ENCODE results near the gene ABTB2. TPM values are rescaled to one million over a fixed set of nuclear protein-coding genes. Genes with fewer than 3 reads are reported as not detected.

ABTB2 gene
- total and polyA plus RNA-seq, 9 of the 15 experiments (the other 6 are each of a cell fraction or from before 2014, with no cell fraction given): 0.03 to 0.18 (median 0.12) TPM; not detected in 2

DNA sequence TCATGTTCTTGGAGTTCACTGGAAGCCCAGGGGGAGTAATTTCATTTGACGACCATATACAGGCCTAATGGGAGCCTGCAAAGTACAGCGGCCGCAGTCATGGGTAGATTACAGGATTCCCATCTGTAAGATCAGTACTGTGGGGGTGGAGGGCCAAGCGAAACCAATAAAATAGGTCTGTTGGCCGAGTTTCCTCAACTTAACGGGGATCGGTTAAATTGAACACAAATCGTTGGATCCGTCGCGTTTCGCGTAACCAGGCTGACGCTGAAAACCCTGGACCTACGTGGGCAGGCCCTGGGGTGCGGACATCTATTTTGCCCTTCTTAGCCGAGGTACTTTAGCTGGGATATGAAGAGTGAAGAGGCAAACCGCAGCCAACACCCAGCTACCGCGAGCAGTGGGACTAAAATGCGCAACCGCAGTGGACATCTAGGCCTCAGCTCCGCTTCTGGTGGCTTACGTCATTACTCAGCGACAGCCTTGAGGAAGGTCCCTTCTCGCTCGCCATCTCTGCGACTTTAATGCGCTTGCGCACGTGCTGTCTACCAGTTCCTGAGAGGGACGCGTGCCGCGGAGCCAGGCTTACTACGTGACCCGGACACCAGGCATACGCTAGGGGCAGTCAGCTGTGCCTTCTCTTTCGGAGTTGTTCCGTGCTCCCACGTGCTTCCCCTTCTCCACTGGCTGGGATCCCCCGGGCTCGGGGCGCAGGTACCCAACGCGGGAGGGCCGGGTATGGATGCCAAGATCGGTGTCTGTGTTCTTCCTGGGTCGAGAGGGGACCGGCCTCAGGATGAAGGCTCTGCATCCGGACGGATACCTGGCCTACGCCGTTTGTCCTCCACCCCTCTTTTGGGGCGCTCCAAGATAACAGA is 252.5 kb downstream of the ABTB2 start, which contains the start of gene NAT10 (continued):
- TF ChIP-seq, protein P1, sequence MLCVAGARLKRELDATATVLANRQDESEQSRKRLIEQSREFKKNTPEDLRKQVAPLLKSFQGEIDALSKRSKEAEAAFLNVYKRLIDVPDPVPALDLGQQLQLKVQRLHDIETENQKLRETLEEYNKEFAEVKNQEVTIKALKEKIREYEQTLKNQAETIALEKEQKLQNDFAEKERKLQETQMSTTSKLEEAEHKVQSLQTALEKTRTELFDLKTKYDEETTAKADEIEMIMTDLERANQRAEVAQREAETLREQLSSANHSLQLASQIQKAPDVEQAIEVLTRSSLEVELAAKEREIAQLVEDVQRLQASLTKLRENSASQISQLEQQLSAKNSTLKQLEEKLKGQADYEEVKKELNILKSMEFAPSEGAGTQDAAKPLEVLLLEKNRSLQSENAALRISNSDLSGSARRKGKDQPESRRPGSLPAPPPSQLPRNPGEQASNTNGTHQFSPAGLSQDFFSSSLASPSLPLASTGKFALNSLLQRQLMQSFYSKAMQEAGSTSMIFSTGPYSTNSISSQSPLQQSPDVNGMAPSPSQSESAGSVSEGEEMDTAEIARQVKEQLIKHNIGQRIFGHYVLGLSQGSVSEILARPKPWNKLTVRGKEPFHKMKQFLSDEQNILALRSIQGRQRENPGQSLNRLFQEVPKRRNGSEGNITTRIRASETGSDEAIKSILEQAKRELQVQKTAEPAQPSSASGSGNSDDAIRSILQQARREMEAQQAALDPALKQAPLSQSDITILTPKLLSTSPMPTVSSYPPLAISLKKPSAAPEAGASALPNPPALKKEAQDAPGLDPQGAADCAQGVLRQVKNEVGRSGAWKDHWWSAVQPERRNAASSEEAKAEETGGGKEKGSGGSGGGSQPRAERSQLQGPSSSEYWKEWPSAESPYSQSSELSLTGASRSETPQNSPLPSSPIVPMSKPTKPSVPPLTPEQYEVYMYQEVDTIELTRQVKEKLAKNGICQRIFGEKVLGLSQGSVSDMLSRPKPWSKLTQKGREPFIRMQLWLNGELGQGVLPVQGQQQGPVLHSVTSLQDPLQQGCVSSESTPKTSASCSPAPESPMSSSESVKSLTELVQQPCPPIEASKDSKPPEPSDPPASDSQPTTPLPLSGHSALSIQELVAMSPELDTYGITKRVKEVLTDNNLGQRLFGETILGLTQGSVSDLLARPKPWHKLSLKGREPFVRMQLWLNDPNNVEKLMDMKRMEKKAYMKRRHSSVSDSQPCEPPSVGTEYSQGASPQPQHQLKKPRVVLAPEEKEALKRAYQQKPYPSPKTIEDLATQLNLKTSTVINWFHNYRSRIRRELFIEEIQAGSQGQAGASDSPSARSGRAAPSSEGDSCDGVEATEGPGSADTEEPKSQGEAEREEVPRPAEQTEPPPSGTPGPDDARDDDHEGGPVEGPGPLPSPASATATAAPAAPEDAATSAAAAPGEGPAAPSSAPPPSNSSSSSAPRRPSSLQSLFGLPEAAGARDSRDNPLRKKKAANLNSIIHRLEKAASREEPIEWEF (CRISPR knock-in tag; IDR thresholded peaks at IDR 0.05): no peak; the same call in 1 of the 2 replicates
- TF ChIP-seq CTBP1 (IDR thresholded peaks at IDR 0.05; ENCODE audit: borderline replicate concordance): peak; percentile 75
- TF ChIP-seq ZNF695 (CRISPR knock-in tag; IDR thresholded peaks at IDR 0.05): peak; percentile 80; the same call in 1 of the 2 replicates
- TF ChIP-seq ZNF165 (CRISPR knock-in tag; IDR thresholded peaks at IDR 0.05; ENCODE audit: borderline replicate concordance): 0 out of 2 replicates have a peak, but pooled peaks have one; percentile 51
- TF ChIP-seq, protein P2, sequence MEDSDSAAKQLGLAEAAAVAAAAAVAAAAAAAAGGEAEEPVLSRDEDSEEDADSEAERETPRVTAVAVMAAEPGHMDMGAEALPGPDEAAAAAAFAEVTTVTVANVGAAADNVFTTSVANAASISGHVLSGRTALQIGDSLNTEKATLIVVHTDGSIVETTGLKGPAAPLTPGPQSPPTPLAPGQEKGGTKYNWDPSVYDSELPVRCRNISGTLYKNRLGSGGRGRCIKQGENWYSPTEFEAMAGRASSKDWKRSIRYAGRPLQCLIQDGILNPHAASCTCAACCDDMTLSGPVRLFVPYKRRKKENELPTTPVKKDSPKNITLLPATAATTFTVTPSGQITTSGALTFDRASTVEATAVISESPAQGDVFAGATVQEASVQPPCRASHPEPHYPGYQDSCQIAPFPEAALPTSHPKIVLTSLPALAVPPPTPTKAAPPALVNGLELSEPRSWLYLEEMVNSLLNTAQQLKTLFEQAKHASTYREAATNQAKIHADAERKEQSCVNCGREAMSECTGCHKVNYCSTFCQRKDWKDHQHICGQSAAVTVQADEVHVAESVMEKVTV (CRISPR knock-in tag; IDR thresholded peaks at IDR 0.05): peak; percentile 43; the same call in 1 of the 2 replicates
- TF ChIP-seq SIN3A (IDR thresholded peaks at IDR 0.05; ENCODE audit: borderline replicate concordance in 2 of 2, control insufficient read depth in 1 of 2, low read depth in 2 of 2, low read length in 2 of 2): peak; percentile 99
- peak; percentile 98 for TF ChIP-seq ATF7 (IDR thresholded peaks at IDR 0.05)
- no peak for TF ChIP-seq HSF4 (CRISPR knock-in tag; IDR thresholded peaks at IDR 0.05; ENCODE audit: borderline replicate concordance)
- peak; percentile 88 for TF ChIP-seq DACH1 (IDR thresholded peaks at IDR 0.05; ENCODE audit: partially characterized antibody)
- peak; percentile 100 for TF ChIP-seq BHLHE40 (IDR thresholded peaks at IDR 0.05; ENCODE audit: low read length)
- TF ChIP-seq POLR2A (conservative IDR thresholded peaks at IDR 0.05): peak; percentile 96
- peak; percentile 80 for TF ChIP-seq ZZZ3 (IDR thresholded peaks at IDR 0.05)

All from K562 (cell line).